GM19043 (cell line): ENCODE results near the gene AMBRA1.
A peak's percentile ranks its signal among the peaks of the same experiment; 100 is the strongest.

Source experiments
- ATAC-seq: cut with Tn5 transposase; IDR thresholded peaks from one replicate; pipeline ENCODE4 v1.9.1; 2021; ENCODE audit warnings: low read depth; ENCODE audit not compliant: unreplicated experiment

Gene AMBRA1, protein sequence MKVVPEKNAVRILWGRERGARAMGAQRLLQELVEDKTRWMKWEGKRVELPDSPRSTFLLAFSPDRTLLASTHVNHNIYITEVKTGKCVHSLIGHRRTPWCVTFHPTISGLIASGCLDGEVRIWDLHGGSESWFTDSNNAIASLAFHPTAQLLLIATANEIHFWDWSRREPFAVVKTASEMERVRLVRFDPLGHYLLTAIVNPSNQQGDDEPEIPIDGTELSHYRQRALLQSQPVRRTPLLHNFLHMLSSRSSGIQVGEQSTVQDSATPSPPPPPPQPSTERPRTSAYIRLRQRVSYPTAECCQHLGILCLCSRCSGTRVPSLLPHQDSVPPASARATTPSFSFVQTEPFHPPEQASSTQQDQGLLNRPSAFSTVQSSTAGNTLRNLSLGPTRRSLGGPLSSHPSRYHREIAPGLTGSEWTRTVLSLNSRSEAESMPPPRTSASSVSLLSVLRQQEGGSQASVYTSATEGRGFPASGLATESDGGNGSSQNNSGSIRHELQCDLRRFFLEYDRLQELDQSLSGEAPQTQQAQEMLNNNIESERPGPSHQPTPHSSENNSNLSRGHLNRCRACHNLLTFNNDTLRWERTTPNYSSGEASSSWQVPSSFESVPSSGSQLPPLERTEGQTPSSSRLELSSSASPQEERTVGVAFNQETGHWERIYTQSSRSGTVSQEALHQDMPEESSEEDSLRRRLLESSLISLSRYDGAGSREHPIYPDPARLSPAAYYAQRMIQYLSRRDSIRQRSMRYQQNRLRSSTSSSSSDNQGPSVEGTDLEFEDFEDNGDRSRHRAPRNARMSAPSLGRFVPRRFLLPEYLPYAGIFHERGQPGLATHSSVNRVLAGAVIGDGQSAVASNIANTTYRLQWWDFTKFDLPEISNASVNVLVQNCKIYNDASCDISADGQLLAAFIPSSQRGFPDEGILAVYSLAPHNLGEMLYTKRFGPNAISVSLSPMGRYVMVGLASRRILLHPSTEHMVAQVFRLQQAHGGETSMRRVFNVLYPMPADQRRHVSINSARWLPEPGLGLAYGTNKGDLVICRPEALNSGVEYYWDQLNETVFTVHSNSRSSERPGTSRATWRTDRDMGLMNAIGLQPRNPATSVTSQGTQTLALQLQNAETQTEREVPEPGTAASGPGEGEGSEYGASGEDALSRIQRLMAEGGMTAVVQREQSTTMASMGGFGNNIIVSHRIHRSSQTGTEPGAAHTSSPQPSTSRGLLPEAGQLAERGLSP (N-terminal part only)

DNA sequence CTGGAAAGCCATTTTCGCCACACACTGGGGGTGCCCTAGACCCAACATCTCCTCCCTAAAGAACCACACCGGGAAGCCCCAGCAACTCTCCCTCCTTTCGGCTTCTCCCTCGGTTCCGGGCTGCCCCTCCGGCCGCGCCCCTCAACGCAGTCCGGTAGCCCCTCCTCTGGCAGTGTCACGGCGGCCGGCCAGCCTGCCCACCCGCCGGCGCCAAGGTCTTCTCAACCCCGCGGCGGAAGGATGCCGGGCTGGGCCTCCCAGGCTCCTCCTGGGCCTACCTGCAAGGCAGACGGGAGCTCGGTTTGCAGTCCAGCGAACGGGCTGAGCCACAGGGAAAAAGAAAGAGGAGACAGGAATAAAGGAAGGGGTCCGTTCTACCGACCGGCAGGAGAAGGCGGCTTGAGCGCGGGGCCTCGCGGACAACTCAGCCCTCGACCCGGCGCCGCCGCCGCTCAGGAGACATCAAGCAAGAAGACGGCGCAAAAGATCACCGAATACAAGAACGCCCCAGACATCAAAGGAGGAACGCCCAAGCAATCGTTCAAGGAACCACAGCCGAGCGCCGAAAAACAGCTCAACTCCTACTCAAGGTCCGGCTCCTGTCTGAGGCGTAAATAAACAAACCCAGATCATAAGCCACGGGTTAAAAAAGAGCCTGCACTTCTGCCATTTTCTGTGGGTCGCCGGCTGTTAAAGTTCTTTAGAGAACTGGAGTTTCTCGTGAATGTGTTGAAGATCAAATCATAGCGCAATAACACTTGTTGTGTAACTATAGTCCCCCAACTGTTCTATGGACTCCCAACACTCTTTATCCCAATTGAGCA is at the start of gene AMBRA1:
Gene AMBRA1, minus strand, starts transcription at position 474 of the 824 bp plus-strand sequence. CDS start 45,643 bp downstream, outside the sequence.
- ATAC-seq: peak; percentile 75

DNA sequence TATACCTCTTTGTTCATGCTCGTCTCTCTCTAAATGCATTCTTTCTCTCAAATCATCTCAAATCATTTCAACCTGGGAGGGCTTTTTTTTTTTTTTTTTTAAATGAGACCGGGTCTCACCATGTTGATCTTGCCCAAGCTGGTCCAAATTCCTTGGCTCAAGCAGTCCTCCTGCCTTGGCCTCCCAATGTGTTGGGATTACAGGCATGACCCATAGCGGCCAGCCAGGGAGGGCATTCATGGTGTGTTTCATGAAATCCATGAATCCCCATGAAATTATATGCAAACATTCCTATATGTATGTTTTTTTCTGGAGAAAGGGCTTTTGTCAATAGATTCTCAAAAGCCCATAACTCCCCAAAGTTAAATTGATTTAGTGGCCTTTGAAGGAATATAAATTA is 49.7 kb upstream of the AMBRA1 start:
- no peak for ATAC-seq

DNA sequence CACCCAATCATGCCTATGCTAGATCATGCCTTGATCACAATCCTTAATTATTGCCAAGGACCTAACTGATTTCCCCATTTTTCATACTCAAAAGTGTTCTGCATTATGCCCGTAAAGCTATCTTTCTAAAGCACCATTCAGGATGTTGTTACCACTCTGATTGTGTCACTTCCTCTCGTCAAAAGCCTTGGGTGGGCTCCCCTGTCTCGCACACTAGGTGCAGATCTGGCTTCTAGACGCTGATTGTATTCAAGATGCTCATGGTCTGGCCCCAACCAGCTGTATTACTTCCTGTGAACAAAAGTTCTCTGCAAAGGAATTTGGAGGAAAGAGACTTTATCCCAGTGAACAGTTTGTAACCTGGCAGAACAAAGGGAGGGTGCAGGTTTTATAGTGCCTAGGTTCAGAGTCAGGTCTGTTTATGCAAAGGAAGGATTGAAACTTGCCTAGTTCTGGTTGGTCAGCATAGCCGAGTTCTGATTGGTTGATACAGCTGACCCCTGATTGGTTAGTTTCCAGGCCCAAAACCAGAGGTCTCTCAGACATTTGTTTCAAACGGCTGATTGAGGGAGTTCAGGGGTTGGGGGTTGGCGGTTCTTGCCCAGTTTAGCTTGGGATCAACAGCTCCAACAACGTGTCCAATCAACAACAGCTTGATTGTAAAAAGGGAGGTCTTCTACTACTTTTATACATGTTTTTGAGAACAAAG is 49.0 kb upstream of the AMBRA1 start:
- ATAC-seq: no peak

DNA sequence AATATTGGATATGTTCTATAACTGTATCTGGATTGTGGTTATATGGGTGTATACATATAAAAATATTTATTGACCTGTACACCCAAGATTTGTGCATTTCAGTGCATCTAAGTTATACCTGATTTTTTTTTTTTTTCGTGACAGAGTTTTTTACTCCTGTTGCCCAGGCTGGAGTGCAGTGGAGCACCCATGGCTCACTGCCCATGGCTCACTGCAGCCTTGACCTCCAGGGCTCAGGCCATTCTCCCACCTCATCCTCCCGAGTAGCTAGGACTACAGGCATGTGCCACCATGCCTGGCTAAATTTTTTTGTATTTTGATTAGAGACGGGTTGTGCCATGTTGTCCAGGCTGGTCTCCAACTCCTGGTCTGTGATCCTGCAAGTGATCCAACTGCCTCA is 47.8 kb upstream of the AMBRA1 start:
- no peak for ATAC-seq

DNA sequence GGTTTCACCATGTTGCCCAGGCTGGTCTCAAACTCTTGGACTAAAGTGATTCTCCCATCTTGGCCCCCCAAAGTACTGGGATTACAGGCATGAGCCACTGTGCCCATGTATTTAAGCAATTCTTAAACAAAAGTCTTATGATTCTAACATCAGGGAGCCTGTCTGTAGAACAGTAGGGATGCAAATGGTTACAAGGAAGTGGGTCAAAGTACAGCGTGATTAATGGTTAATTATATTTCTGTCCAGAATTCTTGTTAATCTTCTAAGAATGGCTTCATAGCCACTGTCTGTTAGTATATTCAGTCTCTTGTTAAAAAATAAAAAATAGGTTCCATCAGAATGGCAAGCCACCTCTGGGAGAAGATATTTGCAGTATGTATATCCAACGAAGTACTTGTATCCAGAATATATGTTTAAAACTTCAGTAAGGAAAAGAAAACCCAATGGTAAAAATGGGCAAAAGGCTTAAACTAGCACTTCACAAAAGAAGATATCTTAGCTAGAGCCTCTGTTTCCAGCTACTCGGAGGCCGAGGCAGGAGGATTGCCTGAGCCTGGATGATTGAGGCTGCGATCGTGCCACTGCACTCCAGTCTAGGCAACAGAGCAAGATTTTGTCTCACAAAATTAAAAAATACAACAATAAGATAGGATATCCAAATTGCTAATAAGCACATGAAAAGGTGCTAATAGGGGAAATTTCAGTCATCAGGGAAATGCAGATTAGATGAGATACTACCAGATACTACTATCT is 46.4 kb upstream of the AMBRA1 start:
- no peak for ATAC-seq

DNA sequence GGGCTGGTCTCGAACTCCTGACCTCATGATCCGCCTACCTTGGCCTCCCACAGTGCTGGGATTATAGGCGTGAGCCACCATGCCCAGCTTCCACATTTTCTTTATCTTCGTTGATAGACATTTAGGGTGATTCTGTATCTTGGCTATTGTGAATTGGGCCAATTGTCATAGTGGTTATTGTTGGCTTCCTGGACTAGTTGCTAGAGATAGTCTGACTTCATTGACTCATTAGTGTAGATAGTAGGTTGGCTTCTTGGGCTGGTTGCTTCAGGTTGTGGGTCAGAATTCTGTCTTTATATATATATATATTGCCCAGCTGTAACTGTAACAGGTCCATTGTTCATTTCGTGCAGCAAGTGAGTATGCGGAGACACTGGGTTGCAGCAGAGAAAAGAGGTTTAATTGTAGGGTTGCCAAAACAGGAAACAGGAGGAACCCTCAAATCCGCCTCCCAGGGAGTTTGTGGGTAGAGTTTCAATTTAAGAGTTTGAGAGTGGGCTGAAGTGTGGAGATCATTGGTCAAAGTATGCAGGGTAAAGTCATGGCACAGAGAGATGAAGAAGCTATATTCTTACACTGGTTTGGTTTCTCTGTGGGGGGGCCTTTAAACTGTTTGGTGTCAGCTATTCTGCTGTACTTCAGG is 45.5 kb upstream of the AMBRA1 start:
- no peak for ATAC-seq

DNA sequence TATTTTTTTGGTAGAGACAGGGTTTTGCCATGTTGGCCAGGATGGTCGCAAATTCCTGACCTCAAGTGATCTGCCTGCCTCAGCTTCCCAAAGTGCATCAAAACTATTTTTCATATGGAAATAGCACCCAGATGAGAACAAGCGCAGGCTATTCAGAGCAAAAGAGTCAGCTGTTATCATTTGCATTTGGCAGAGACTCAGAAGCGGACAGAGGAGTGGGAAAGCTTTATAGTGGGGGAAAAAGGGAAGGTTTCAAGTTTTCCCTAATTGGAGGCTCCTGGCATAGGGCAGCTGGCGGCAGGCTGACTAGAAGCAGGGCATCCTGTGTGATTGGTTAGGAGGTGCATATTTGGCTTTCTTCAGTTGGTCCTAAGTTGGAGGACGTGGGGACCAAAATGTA is 43.7 kb upstream of the AMBRA1 start:
- no peak for ATAC-seq

DNA sequence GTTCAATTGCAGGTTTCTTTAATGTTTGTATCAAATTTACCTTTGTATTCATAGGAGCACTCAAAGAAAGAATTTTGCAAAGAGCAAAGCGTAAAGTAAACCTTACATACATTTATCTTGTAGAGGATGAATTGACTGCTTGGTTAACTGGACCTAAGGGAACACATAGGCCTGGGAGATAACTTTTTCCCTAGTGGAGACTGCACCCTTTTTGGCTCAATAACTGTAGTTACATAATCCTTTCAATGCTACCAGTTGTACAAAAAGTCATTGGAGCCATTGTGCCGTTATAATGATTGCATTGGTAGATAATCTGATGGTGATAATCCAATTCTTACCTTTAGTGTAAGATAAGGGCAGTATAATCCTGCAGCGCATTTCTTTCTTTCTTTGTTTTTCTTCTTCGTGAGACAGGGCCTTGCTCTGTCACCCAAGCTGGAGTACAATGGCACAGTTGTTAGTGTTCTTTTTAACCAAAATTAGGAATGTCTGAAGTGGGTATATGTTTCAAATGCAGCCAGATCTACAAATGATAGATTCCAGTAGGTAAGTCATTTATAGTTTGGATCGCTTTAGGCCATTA is 41.8 kb upstream of the AMBRA1 start:
- no peak for ATAC-seq

DNA sequence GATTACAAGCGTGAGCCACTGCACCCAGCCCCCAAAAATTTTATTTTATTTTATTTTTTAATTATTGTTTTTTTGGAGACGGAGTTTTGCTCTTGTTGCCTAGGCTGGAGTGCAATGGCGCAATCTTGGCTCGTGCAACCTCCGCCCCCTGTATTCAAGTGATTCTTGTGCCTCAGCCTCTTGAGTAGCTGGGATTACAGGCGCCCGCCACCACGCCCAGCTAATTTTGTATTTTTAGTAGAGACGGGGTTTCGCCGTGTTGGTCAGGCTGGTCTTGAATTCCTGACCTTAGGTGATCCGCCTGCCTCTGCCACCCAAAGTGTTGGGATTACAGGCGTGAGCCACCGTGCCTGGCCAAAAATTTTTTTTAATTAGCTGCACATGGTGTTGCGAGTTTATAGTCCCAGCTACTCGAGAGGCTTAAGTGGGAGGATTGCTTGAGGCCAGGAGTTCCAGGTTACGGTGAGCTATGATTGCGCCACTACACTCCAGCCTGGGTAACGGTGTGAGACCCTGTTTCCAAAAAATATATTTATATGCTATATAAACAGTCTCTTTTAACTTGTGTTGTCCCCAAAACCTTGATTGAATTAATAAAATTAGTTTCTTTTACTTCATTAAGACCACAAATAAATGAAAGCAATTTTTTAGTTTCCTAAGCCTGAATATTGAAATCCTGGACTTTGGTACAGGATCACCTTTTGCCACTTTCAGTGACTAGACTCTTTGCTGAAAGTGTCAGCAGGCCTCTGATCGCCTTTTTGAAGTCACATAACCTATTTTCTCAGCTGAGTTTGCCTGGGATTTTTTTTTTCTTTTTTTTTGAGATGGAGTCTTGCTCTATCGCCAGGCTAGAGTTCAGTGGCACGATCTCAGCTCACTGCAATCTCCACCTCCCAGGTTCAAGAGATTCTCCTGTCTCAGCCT is 39.7 kb upstream of the AMBRA1 start:
- no peak for ATAC-seq

DNA sequence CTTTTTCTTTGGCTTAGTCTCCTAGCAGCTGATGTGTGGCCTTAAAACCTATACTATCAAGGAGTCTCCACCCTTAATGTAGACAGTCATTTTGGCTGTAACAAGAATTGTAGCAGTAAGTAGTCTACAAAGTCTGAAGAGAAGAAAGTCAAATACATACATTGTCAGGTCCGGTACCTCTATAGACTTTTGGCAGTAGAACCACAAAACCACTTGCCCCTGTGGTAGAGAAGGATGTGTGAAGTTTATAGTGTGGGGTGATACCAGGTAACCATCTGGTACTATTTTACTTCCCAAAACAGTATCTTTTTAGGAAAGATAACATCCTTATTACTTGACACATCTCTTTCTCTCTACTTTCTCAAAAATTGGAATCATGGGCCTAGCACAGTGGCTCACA is 38.7 kb upstream of the AMBRA1 start:
- no peak for ATAC-seq

DNA sequence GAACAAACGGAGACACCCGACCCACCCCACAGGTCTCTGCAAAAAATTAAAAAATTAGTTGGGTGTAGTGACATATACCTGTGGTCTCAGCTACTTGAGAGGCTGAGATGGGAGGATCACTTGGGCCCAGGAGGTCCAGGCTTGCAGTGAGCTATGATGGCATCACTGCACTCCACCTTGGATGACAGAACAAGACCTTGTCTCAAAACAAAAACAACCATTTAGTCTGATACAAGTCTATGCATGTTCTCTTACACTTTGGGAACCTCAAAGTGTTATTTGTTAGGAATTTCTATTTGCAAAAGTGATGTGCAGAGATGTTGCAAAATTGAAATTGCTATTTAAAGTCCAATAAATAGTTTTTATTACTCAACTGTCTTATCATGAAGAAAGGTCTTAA is 37.9 kb upstream of the AMBRA1 start:
- no peak for ATAC-seq

DNA sequence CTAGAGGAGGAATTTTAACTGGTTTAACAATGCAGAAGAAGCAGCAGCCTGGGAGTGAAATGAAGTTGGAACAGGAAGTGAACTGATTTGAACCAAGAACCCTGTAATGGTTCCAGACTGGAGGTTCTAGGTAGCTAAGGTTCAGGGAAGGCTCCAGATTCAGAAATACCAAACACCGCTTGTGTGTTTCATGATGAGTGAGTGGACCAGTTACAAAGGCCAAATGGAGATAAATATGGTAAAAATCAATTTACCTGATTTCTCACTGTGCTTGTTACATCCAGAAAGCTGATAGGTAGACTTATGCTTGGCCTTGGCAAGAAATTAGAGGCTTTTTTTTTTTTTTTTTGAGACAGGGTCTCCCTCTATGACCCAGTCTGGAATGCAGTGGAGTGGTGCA is 36.4 kb upstream of the AMBRA1 start:
- ATAC-seq: no peak

DNA sequence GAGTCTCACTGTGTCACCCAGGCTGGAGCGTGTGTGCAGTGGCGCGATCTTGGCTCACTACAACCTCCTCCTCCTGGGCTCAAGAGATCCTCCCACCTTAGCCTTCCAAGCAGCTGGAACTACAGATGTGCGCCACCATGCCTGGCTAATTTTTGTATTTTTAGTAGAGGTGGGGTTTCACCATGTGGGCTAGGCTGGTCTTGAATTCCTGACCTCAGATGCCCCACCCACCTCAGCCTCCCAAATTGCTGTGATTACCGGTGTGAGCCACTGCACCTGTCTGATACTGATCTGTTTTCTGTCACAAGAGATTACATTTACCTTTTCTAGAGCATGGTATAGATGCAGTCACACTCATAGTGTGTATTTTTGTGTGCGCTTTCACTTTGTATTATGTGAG is 35.1 kb upstream of the AMBRA1 start:
- ATAC-seq: no peak

DNA sequence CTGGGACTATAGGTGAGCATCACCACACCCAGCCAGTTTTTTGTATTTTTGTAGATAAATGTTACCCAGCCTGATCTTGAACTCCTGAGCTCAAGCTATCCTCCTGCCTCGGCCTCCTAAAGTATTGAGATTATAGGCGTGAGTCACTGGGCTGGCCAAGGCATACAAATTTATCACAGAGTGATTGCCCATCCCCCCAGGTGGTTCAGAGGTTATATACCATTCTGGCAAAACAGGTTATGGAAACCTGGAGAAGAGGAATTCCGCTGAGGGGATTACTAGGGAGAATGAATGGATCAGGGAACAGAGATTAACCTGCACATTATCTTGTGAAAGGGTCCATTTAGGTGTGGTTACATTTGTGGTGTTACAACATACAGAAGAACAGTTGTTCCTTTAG is 31.6 kb upstream of the AMBRA1 start:
- ATAC-seq: no peak

DNA sequence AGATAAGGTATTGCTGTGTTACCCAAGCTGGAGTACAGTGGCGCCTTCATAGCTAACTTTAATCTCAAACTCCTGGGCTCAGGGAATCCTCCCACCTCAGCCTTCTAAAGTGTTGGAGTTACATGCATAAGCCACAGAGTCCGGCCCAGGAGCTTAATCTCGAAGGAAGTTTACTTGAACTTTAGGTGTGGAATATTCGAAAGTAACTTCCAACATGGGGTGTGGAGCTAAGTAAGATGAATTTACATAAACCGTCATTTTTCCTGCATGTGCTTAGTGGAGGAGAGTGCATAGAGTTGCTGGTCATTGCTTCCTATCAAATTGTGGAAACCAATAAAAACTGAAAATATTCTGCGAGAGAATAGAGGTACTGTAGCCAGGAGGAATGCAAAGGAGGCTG is 25.0 kb upstream of the AMBRA1 start:
- no peak for ATAC-seq

DNA sequence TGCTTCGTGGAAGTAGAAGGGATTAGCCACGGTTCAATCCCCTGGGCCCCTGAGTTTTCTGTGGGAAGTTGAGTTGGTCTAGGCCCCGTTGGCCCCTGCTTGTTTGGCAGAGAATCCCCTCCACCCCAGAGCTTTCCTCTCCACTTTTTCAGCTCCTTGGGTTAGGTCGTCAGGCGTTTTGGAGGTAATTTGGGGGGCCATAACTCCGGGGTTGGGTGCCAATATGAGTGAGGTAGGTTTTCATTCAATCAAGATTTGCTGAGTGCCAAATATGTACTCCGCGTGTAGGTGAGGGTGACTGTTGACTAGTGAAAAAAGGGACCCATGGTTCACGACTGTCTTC is 24.1 kb upstream of the AMBRA1 start:
- ATAC-seq: no peak
